Effector memory CD4-positive, alpha-beta T cell (primary cell): ENCODE measurements around the gene CADM1.

ENCODE experiments used
- DNase-seq, 3 donors: peaks; one replicate each; pipeline ENCODE4 v3.0.0-alpha.2; 2020
- H3K27ac ChIP-seq: 2 replicates; pipeline ENCODE4 v1.7.0; 2013; ENCODE audit warnings: mild to moderate bottlenecking, low read length, moderate library complexity; ENCODE audit not compliant: insufficient read depth, poor library complexity, severe bottlenecking
- H3K27me3 ChIP-seq: replicated peaks from 2 replicates; pipeline ENCODE4 v1.7.0; 2013; ENCODE audit warnings: mild to moderate bottlenecking, low read length; ENCODE audit not compliant: insufficient read depth, control insufficient read depth, poor library complexity, severe bottlenecking
- H3K36me3 ChIP-seq: 2 replicates; pipeline ENCODE4 v1.7.0; 2013; ENCODE audit warnings: mild to moderate bottlenecking, low read length, moderate library complexity; ENCODE audit not compliant: control insufficient read depth, insufficient read depth
- H3K4me1 ChIP-seq: 2 replicates; pipeline ENCODE4 v1.7.0; 2013; ENCODE audit warnings: low read length, mild to moderate bottlenecking; ENCODE audit not compliant: control insufficient read depth, insufficient read depth, poor library complexity, severe bottlenecking
- H3K4me3 ChIP-seq: 2 replicates; pipeline ENCODE4 v1.7.0; 2013; ENCODE audit warnings: low read length, low read depth, mild to moderate bottlenecking; ENCODE audit not compliant: insufficient read depth, poor library complexity, severe bottlenecking
- H3K9me3 ChIP-seq: 2 replicates; pipeline ENCODE4 v1.7.0; 2013; ENCODE audit warnings: mild to moderate bottlenecking, low read length, moderate library complexity; ENCODE audit not compliant: control insufficient read depth

CADM1 gene

GRCh38 chr11:115169251-115169650, 335.0 kb downstream of the CADM1 start:
- H3K27ac ChIP-seq, result no peak overlapping the region
- no peaks in the 10 kb centered on the region for H3K4me1 ChIP-seq
- H3K36me3 ChIP-seq, result no peaks in the 10 kb centered on the region
- H3K27me3 ChIP-seq, result no peaks in the 10 kb centered on the region
- H3K9me3 ChIP-seq, result no peaks in the 10 kb centered on the region
- H3K4me3 ChIP-seq, result no peak overlapping the region
- no peak for DNase-seq

DNA sequence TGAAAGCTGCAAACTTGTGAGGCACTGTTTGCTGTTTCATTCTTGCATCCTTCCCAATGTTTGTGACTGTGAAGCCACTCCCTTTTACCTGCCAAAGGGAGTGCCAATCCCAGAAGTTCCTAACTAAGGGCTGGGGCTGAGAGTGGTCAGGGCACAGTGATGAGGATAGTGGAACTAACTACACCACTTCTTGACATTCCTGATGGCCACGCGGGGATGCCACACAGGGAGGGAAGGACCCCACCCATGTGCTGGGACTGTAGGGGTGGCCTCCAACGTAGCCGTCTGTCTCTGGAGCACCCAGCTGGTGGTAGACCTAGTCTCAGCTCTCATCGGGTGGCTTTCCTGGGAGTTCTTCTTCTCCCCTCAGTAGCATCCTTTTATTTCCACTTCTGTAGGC, 335.5 kb downstream of the CADM1 start:
- Histone ChIP-seq H3K36me3 (no peaks in the 10 kb centered on the region), H3K4me3 (no peak overlapping the region), H3K27me3 (no peaks in the 10 kb centered on the region), H3K4me1 (no peaks in the 10 kb centered on the region), H3K27ac (no peak overlapping the region), H3K9me3 (no peaks in the 10 kb centered on the region)
- no peak for DNase-seq

DNA sequence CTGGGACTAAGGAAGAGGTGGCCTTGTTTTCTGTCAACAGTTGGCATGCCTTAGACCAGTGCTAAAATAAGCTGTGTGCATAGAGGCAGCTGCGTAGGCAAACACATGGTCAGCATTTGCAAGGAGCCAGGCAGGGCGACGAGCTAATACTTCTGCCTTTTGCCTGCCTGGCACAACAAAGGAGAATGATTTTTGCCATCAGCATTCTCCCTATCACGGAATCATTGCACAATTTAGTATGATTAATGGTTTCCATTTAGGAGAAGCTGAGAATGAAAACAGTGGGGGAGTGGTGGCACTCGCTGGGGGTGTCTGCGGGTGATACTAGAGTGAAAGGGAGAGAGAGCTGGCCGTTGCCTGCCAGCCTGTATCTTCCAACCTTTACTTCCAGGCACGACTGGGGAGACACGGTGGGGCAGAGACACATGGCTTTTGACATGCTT, 336.0 kb downstream of the CADM1 start:
- Histone ChIP-seq H3K4me1 (no peaks in the 10 kb centered on the region), H3K36me3 (no peaks in the 10 kb centered on the region), H3K27me3 (no peaks in the 10 kb centered on the region), H3K4me3 (no peak overlapping the region), H3K9me3 (no peaks in the 10 kb centered on the region), H3K27ac (no peak overlapping the region)
- no peak for DNase-seq

DNA sequence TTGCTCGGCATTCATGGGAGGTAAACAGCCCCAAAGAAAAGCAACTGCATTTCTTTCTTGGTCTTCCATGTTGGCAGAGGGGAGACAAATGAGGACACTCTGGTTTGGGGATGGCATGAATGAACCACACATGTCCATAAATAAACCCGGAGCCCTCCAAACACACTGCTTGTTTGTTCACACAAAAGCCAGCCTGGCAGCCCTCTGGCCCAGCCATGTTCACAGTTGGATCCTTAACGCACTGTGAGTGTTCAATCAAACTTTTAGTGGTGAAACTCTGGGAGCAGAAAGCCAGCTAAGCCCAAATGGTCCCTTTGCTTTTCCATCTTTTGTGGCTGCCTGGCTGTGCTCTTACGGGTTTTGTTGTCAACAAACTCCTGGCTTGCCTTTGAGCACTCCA, 336.8 kb downstream of the CADM1 start:
- no peak for DNase-seq
- H3K4me1 ChIP-seq, result no peaks in the 10 kb centered on the region
- H3K4me3 ChIP-seq, result no peak overlapping the region
- no peak overlapping the region for H3K27ac ChIP-seq
- H3K9me3 ChIP-seq, result no peaks in the 10 kb centered on the region
- no peaks in the 10 kb centered on the region for H3K27me3 ChIP-seq
- H3K36me3 ChIP-seq, result no peaks in the 10 kb centered on the region

DNA sequence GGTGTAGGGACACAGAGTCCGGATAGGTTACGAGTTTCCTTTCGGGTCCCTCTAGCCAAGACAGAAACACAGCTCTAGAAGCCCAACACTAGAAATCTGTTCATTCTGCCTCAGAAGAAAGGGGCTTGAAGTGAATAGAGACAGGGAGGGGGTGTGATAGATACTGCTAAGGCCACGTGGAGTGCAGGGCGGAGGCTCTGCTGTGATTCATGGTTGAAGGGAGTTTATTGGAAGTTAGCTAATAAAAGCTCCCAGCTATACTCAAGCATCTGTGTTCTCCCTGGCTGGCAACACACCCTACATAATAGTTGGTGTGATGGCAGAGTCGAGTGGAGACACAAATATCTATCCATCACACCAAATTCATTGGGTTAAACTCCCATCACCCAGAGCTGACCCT, 337.4 kb downstream of the CADM1 start:
- H3K36me3 ChIP-seq, result no peaks in the 10 kb centered on the region
- no peaks in the 10 kb centered on the region for H3K27me3 ChIP-seq
- H3K27ac ChIP-seq, result no peak overlapping the region
- DNase-seq, result no peak
- H3K4me3 ChIP-seq, result no peak overlapping the region
- H3K9me3 ChIP-seq, result no peaks in the 10 kb centered on the region
- H3K4me1 ChIP-seq, result no peaks in the 10 kb centered on the region

DNA sequence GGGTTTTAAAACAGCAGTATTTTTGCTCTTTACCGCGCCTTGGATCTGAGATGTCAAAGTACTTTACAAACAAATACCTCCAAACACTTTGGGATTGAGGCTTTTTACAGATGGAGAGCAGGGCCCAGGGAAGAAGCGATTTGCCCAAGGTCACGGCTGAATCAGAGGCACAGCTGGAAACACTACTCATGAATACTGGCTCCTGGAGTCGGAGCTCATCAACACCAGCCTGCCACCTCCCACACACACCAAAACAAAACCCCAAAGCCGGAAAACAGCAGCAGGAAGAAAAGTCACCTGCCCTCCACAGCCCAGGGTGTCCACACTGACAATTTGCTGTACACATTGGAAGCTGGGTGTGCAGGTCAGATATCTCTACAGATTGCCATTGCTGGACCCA, 339.4 kb downstream of the CADM1 start:
- H3K9me3 ChIP-seq, result no peaks in the 10 kb centered on the region
- no peak for DNase-seq
- no peak overlapping the region for H3K4me3 ChIP-seq
- no peaks in the 10 kb centered on the region for H3K27me3 ChIP-seq
- H3K27ac ChIP-seq, result no peak overlapping the region
- no peaks in the 10 kb centered on the region for H3K4me1 ChIP-seq
- no peaks in the 10 kb centered on the region for H3K36me3 ChIP-seq

- Histone ChIP-seq H3K9me3 (no peaks in the 10 kb centered on the region), H3K27ac (no peak overlapping the region), H3K36me3 (no peaks in the 10 kb centered on the region), H3K4me1 (no peaks in the 10 kb centered on the region), H3K27me3 (no peaks in the 10 kb centered on the region), H3K4me3 (no peak overlapping the region)
- no peak for DNase-seq
These were observed 341.3 kb downstream of the CADM1 start for GRCh38 chr11:115162919-115163318.

DNA sequence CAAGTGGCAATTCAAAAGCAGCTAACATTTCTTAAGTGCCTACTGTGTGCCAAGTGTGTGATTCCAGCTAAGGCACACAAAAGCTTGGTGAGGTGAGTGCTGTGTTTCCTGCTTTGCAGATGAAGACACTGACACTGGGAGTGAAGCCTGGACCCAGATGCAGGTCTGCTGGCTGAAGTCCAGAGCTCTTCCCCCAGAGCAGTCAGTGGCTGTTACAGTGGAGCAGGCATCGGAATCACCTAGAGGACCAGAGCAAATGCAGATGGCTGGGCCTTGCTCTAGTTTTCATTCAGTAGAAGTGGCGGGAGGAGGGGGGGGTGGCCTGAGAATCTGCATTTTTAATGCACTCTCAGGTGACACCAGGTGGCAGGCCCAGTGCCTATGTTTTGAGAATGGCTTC, 342.3 kb downstream of the CADM1 start:
- Histone ChIP-seq H3K36me3 (no peaks in the 10 kb centered on the region), H3K27me3 (no peaks in the 10 kb centered on the region), H3K4me3 (no peak overlapping the region), H3K9me3 (no peaks in the 10 kb centered on the region), H3K27ac (no peak overlapping the region), H3K4me1 (no peaks in the 10 kb centered on the region)
- no peak for DNase-seq

- Histone ChIP-seq H3K27me3 (no peaks in the 10 kb centered on the region), H3K36me3 (no peaks in the 10 kb centered on the region), H3K27ac (no peak overlapping the region), H3K9me3 (no peaks in the 10 kb centered on the region), H3K4me3 (no peak overlapping the region), H3K4me1 (no peaks in the 10 kb centered on the region)
- no peak for DNase-seq
These were observed 345.0 kb downstream of the CADM1 start for GRCh38 chr11:115159207-115159606.

- no peak for DNase-seq
- Histone ChIP-seq H3K4me3 (no peak overlapping the region), H3K36me3 (no peaks in the 10 kb centered on the region), H3K27me3 (no peaks in the 10 kb centered on the region), H3K9me3 (no peaks in the 10 kb centered on the region), H3K4me1 (no peaks in the 10 kb centered on the region), H3K27ac (no peak overlapping the region)
These were observed 346.2 kb downstream of the CADM1 start for GRCh38 chr11:115158053-115158452.

DNA sequence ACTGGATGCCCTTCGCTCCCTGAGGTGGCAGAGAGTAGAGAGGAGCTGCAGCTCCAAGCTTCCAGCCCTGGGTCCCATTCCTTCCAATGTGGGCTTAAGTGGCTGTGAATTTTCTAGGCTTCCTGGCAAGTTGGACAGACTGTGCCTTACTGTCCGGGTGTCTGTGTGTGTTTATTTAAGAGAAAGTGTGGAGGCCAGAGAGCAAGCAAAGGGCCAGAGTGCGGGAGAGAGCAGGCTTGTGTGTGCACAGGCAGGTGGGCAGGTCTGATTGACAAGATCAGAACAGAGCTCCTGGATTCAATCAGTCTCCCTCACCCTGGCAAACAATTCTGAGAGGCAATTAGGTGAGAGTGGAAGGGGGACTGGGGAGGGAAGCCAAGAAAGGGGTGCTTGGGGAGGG, 347.0 kb downstream of the CADM1 start:
- no peak for DNase-seq
- no peaks in the 10 kb centered on the region for H3K36me3 ChIP-seq
- H3K9me3 ChIP-seq, result no peaks in the 10 kb centered on the region
- H3K27ac ChIP-seq, result no peak overlapping the region
- no peaks in the 10 kb centered on the region for H3K27me3 ChIP-seq
- H3K4me1 ChIP-seq, result no peaks in the 10 kb centered on the region
- no peak overlapping the region for H3K4me3 ChIP-seq
